ENCODE measurements around the gene XRCC4.
"Not testable (repeated sequence)": the region's sequence is repeated elsewhere in the genome, so short reads cannot be mapped to it uniquely, and the experiment has no call there.

The XRCC4 gene

DNA sequence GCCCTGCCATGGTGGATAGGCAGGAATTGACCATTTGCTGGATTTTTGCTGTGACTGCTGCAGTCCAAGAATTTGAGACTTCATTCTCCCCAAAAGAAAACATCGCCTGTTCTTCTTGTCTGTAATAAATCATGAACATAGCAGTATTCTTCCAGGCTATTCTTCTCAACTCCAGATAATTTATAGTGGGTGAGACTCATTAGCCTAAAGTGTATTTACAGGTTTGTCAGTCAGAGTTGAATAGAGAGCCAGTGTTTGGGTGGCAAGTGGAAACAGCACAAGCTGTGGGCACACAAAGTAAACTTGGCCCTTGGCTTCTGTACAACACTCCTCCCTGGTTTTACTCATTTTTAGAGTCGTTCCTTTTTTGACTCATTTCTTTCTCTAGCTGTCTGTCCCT lies 266.0 kb downstream of the XRCC4 start:
- no peak overlapping the region for H3K4me3 ChIP-seq (ENCODE audit: control insufficient read depth, low read depth, low read length)
- DNase-seq (ENCODE audit: low read depth), result no peak
- TF ChIP-seq, protein P1, sequence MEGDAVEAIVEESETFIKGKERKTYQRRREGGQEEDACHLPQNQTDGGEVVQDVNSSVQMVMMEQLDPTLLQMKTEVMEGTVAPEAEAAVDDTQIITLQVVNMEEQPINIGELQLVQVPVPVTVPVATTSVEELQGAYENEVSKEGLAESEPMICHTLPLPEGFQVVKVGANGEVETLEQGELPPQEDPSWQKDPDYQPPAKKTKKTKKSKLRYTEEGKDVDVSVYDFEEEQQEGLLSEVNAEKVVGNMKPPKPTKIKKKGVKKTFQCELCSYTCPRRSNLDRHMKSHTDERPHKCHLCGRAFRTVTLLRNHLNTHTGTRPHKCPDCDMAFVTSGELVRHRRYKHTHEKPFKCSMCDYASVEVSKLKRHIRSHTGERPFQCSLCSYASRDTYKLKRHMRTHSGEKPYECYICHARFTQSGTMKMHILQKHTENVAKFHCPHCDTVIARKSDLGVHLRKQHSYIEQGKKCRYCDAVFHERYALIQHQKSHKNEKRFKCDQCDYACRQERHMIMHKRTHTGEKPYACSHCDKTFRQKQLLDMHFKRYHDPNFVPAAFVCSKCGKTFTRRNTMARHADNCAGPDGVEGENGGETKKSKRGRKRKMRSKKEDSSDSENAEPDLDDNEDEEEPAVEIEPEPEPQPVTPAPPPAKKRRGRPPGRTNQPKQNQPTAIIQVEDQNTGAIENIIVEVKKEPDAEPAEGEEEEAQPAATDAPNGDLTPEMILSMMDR (IDR thresholded peaks at IDR 0.05; ENCODE audit: control insufficient read depth, insufficient read depth, low read depth, low read length, missing control alignments), result no peak

DNA sequence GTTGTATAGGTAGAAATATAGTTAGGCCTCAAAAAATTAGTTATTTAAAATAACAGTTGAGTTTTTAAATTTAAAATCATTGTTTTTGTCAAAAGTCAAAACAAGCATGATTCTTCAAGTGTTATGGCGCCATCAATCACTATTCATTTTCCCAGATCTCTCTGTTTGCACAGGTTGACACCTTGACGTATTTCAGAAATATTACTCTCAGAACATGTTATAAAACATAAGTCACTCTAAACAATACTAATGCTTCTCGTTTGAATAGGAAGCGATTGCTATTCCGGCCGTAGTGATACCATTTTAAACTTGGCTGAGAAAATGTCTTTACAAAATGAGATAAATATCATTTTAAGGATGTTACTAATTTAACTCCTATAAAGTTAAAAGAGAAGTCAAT lies 268.1 kb downstream of the XRCC4 start:
- TF ChIP-seq, protein P1 (IDR thresholded peaks at IDR 0.05; ENCODE audit: control insufficient read depth, insufficient read depth, low read depth, low read length, missing control alignments), result no peak
- H3K4me3 ChIP-seq (ENCODE audit: control insufficient read depth, low read depth, low read length), result no peak overlapping the region
- no peak for DNase-seq (ENCODE audit: low read depth)

DNA sequence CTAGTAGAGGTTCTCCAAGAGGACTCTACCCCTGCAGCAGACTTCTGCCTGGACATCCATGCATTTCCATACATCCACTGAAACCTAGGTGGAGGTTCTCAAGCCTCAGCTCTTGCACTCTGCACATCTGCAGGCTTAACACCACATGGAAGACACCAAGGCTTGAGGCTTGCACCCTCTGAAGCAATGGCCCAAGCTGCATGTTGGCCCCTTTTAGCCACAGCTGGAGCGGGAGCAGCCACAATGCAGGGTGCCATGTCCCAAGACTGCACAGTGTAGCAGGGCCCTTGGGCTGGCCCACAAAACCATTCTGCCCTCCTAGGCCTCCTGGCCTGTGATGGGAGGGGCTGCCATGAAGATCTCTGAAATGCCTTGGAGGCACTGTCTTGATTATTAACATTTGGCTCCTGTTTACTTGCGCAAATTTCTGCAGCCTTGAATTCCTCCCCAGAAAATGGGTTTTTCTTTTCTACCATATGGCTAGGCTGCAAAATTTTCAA lies 271.0 kb downstream of the XRCC4 start:
- TF ChIP-seq, protein P1 (IDR thresholded peaks at IDR 0.05; ENCODE audit: control insufficient read depth, insufficient read depth, low read depth, low read length, missing control alignments), result no peak
- H3K4me3 ChIP-seq (ENCODE audit: control insufficient read depth, low read depth, low read length), result no peak overlapping the region
- no peak for DNase-seq (ENCODE audit: low read depth)

DNA sequence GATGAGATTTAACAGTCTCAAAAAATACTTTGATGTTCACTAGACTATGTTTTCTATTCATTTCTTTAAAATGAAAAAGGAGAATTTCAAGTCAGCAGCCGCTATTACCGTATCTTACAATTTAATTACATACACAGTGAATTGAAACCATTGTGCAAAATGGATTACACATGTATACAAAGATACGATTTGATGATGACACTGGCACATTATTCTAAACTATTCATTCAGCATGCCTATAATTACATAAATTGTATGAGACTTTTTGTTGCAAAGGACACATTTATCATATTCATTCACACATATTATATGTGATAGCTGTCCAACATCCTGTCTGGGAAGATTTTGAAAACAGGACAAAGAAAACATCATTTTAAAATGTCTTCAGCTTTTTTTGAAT lies 275.9 kb downstream of the XRCC4 start:
- H3K4me3 ChIP-seq (ENCODE audit: control insufficient read depth, low read depth, low read length), result no peak overlapping the region
- no peak for DNase-seq (ENCODE audit: low read depth)
- TF ChIP-seq, protein P1 (IDR thresholded peaks at IDR 0.05; ENCODE audit: control insufficient read depth, insufficient read depth, low read depth, low read length, missing control alignments), result no peak

DNA sequence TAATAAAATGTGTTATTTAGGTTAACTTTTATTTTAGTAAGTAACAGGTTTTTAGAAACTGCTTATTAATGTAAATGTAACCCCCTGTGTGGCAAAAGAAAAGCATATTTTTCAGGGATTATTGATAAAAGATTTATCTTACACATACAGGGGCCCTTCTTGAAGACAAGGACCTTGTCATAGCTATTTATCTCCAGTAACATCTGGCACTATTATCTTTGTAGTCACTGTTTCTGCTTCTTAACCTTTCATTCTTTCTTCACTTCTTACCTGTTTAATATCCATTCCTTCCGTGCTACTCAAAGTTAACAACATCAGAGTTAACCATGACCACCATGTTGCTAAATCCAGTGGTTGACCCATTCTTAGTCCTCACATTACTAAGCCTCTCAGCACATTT lies 276.4 kb downstream of the XRCC4 start:
- DNase-seq (ENCODE audit: low read depth), result no peak
- no peak overlapping the region for H3K4me3 ChIP-seq (ENCODE audit: control insufficient read depth, low read depth, low read length)
- TF ChIP-seq, protein P1 (IDR thresholded peaks at IDR 0.05; ENCODE audit: control insufficient read depth, insufficient read depth, low read depth, low read length, missing control alignments), result no peak

DNA sequence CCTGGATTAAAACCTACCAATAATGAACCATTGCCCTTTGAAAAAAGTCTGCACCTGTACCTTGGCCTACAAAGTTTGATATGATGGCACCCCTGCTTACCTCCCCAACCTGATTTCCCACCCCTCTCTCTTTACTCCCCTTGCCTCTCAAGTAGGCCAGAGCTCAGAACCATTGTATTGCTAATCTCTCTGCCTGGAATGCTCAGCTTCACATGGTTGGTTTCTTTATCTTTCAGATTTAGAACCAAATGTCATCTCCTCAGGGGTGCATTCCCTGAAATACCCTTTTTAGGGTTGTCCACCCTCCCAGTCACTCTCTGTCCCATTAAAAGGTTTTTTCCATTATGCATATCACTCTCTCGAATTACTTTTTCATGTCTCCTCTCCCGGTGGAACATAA lies 277.6 kb downstream of the XRCC4 start:
- no peak overlapping the region for H3K4me3 ChIP-seq (ENCODE audit: control insufficient read depth, low read depth, low read length)
- TF ChIP-seq, protein P1 (IDR thresholded peaks at IDR 0.05; ENCODE audit: control insufficient read depth, insufficient read depth, low read depth, low read length, missing control alignments), result no peak
- DNase-seq (ENCODE audit: low read depth), result no peak

DNA sequence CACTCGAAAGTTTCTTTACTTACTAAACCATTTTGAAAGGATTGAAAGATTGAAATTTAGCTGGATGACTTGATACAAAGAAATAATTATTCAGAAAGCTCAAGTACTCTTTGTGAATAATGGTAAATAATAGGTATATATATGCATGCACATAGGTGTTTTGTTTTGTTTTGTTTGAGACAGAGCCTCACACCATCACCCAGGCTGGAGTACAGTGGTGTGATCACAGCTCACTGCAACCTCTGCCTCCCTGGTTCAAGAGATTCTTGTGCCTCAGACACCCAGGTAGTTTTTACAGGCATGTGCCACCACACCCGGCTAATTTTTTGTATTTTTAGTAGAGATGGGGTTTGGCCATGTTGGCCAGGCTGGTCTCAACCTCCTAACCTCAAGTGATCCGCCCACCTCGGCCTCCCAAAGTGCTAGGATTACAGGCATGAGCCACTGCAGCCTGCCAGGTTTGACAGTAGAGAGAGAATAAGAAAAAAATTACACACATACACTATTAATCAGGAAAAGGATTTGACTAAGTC lies 278.2 kb downstream of the XRCC4 start:
- H3K4me3 ChIP-seq (ENCODE audit: control insufficient read depth, low read depth, low read length); DNase-seq (ENCODE audit: low read depth): not testable (repeated sequence)

Data from AG09309 (cell line).